Measurements from ENCODE around the gene KCNK13.
"Not testable (repeated sequence)": the region's sequence is repeated elsewhere in the genome, so short reads cannot be mapped to it uniquely, and the experiment has no call there.

Gene KCNK13

GRCh38 chr14:90023176-90023896 lies 38.5 kb upstream of the KCNK13 start (continued):
- TF ChIP-seq GLI2 (tag by site-specific recombination; IDR thresholded peaks at IDR 0.05; ENCODE audit: borderline replicate concordance, low read depth) (no peak), ZNF202 (tag by site-specific recombination; IDR thresholded peaks at IDR 0.05; ENCODE audit: borderline replicate concordance) (no peak)

- peaks cover 17 to 64% of the 10 kb centered on the region in 2 experiments for H3K36me3 ChIP-seq (ENCODE audit: control insufficient read depth in 2 of 2, insufficient read depth in 1 of 2, low read length in 2 of 2)
- ChIA-PET POLR2A (no interaction called here), CTCF (no interaction called here)
- no peaks in the 10 kb centered on the region for H3K4me1 ChIP-seq (ENCODE audit: control insufficient read depth, insufficient read depth, low read length)
- H3K9me3 ChIP-seq (ENCODE audit: control insufficient read depth, insufficient read depth, low read depth, low read length) = no peaks in the 10 kb centered on the region
- no peak overlapping the region for H3K4me3 ChIP-seq (ENCODE audit: low read depth, low read length)
- H3K27ac ChIP-seq (ENCODE audit: extremely low read depth, low read depth, low read length) = no peak overlapping the region
- no peak for TF ChIP-seq ZNF174 (tag by site-specific recombination; IDR thresholded peaks at IDR 0.05)
- no peak for TF ChIP-seq ZNF837 (tag by site-specific recombination; IDR thresholded peaks at IDR 0.05)
- no peak for TF ChIP-seq ZNF513 (tag by site-specific recombination; IDR thresholded peaks at IDR 0.05)
- TF ChIP-seq ZNF2 (tag by site-specific recombination; IDR thresholded peaks at IDR 0.05) = no peak
- TF ChIP-seq EGR2 (tag by site-specific recombination; IDR thresholded peaks at IDR 0.05; ENCODE audit: low read depth) = no peak
- TF ChIP-seq ZNF16 (tag by site-specific recombination; IDR thresholded peaks at IDR 0.05; ENCODE audit: low read depth) = no peak
- no peak for TF ChIP-seq ZNF692 (tag by site-specific recombination; IDR thresholded peaks at IDR 0.05)
- no peak for TF ChIP-seq ZNF626 (tag by site-specific recombination; IDR thresholded peaks at IDR 0.05)
- TF ChIP-seq ZBTB1 (tag by site-specific recombination; IDR thresholded peaks at IDR 0.05) = no peak
- no peak for TF ChIP-seq ZNF510 (tag by site-specific recombination; IDR thresholded peaks at IDR 0.05; ENCODE audit: insufficient replicate concordance)
- TF ChIP-seq ZNF768 (tag by site-specific recombination; IDR thresholded peaks at IDR 0.05) = no peak
- TF ChIP-seq ZNF645 (tag by site-specific recombination; IDR thresholded peaks at IDR 0.05) = no peak
- no peak for TF ChIP-seq CTCF (tag by site-specific recombination; IDR thresholded peaks at IDR 0.05)
Measured at GRCh38 chr14:90024910-90025309, 36.9 kb upstream of the KCNK13 start.

GRCh38 chr14:90026608-90027007 lies 35.2 kb upstream of the KCNK13 start:
- H3K4me3 ChIP-seq (ENCODE audit: low read depth, low read length); CTCF ChIA-PET; H3K4me1 ChIP-seq (ENCODE audit: control insufficient read depth, insufficient read depth, low read length); H3K27ac ChIP-seq (ENCODE audit: extremely low read depth, low read depth, low read length); POLR2A ChIA-PET; H3K9me3 ChIP-seq (ENCODE audit: control insufficient read depth, insufficient read depth, low read depth, low read length): not testable (repeated sequence)
- peaks cover 16 to 64% of the 10 kb centered on the region in 2 experiments for H3K36me3 ChIP-seq (ENCODE audit: control insufficient read depth in 2 of 2, insufficient read depth in 1 of 2, low read length in 2 of 2)
- peak; percentile 96 for TF ChIP-seq ZNF146 (tag by site-specific recombination; IDR thresholded peaks at IDR 0.05)

All from HEK293 (cell line).